Liver (tissue), 9 donors: ENCODE data around the gene GDF2. TPM values are rescaled to one million over a fixed set of nuclear protein-coding genes. Genes with fewer than 3 reads are reported as not detected.

Experiments used
- DNase-seq: peaks from one replicate; pipeline ENCODE4 v3.0.0-alpha.2; 2017; ENCODE audit warnings: low spot score
- H3K27ac ChIP-seq, 2 donors: one replicate each; pipeline ENCODE4 v1.7.0; 2013; ENCODE audit warnings: inconsistent platforms in 2 of 2, low read length in 2 of 2, control low read depth in 1 of 2, low read depth in 1 of 2, mild to moderate bottlenecking in 1 of 2
- H3K27me3 ChIP-seq, 4 donors: one replicate each; pipeline versions ENCODE4 v1.6.1 to v1.7.0; 2013; ENCODE audit warnings: low read length in 3 of 4, inconsistent platforms in 1 of 4, mild to moderate bottlenecking in 1 of 4, moderate library complexity in 1 of 4; ENCODE audit not compliant: control insufficient read depth in 4 of 4, insufficient read depth in 4 of 4
- H3K36me3 ChIP-seq, 4 donors: one replicate each; pipeline versions ENCODE4 v1.6.1 to v1.7.0; 2013; ENCODE audit warnings: low read length in 3 of 4, mild to moderate bottlenecking in 3 of 4, low read depth in 1 of 4, moderate library complexity in 1 of 4; ENCODE audit not compliant: control insufficient read depth in 4 of 4, insufficient read depth in 3 of 4
- H3K4me1 ChIP-seq, 4 donors: one replicate each; pipeline versions ENCODE4 v1.6.1 to v1.7.0; 2013; ENCODE audit warnings: low read length in 3 of 4, mild to moderate bottlenecking in 3 of 4, moderate library complexity in 1 of 4; ENCODE audit not compliant: control insufficient read depth in 4 of 4, insufficient read depth in 4 of 4
- H3K4me3 ChIP-seq, 3 donors: one replicate each; pipeline versions ENCODE4 v1.6.1 to v1.7.0; 2013; ENCODE audit warnings: low read length in 3 of 3, control low read depth in 1 of 3, low read depth in 1 of 3, mild to moderate bottlenecking in 1 of 3
- H3K9ac ChIP-seq, 2 donors: one replicate each; pipeline ENCODE4 v1.7.0; 2013; ENCODE audit warnings: low read length in 2 of 2, mild to moderate bottlenecking in 2 of 2, moderate library complexity in 2 of 2, control low read depth in 1 of 2, low read depth in 1 of 2
- H3K9me3 ChIP-seq, 4 donors: one replicate each; pipeline versions ENCODE4 v1.6.1 to v1.7.0; 2013; ENCODE audit warnings: low read length in 3 of 4; ENCODE audit not compliant: control insufficient read depth in 4 of 4
- ATF3 ChIP-seq: IDR thresholded peaks from 2 replicates; pipeline ENCODE4 v1.6.1; 2016; ENCODE audit warnings: antibody characterized with exemption
- CTCF ChIP-seq: fragments of 150-350 bp; IDR thresholded peaks from 2 replicates; pipeline ENCODE4 v1.5.1; 2017; ENCODE audit warnings: improper control_type of control experiment, low read depth, low read length; ENCODE audit not compliant: missing input control
- EGR1 ChIP-seq, 2 donors: IDR thresholded peaks; 2 replicates each; pipeline ENCODE4 v1.6.1; 2016 to 2018; ENCODE audit warnings: antibody characterized with exemption in 2 of 2, low read depth in 2 of 2
- FOXA1 ChIP-seq: IDR thresholded peaks from 2 replicates; pipeline ENCODE4 v1.6.1; 2016; ENCODE audit warnings: antibody characterized with exemption
- FOXA2 ChIP-seq: IDR thresholded peaks from 2 replicates; pipeline ENCODE4 v1.6.1; 2016; ENCODE audit warnings: antibody characterized with exemption
- GABPA ChIP-seq, 2 donors: IDR thresholded peaks in 1 of 2; conservative IDR thresholded peaks in 1 of 2; 2 replicates each; pipeline ENCODE4 v1.6.1; 2016; ENCODE audit warnings: antibody characterized with exemption in 2 of 2, mild to moderate bottlenecking in 1 of 2, moderate library complexity in 1 of 2
- HNF4A ChIP-seq, 2 donors: conservative IDR thresholded peaks; 2 replicates each; pipeline ENCODE4 v1.6.1; 2016; ENCODE audit warnings: antibody characterized with exemption in 2 of 2, mild to moderate bottlenecking in 2 of 2
- HNF4G ChIP-seq: IDR thresholded peaks from 2 replicates; pipeline ENCODE4 v1.6.1; 2016; ENCODE audit warnings: antibody characterized with exemption
- JUND ChIP-seq, 2 donors: IDR thresholded peaks; 2 replicates each; pipeline ENCODE4 v1.6.1; 2016; ENCODE audit warnings: antibody characterized with exemption in 2 of 2
- NR2F2 ChIP-seq: IDR thresholded peaks from 2 replicates; pipeline ENCODE4 v1.6.1; 2016; ENCODE audit warnings: antibody characterized with exemption
- RAD21 ChIP-seq, 2 donors: IDR thresholded peaks; 2 replicates each; pipeline ENCODE4 v1.6.1; 2016; ENCODE audit warnings: antibody characterized with exemption in 2 of 2, mild to moderate bottlenecking in 2 of 2
- REST ChIP-seq: IDR thresholded peaks from 2 replicates; pipeline ENCODE4 v1.6.1; 2016; ENCODE audit warnings: antibody characterized with exemption, mild to moderate bottlenecking
- RXRA ChIP-seq, 2 donors: IDR thresholded peaks; 2 replicates each; pipeline ENCODE4 v1.6.1; 2017 to 2018; ENCODE audit warnings: antibody characterized with exemption in 2 of 2, mild to moderate bottlenecking in 1 of 2
- SP1 ChIP-seq: IDR thresholded peaks from 2 replicates; pipeline ENCODE4 v1.6.1; 2018; ENCODE audit warnings: antibody characterized with exemption, mild to moderate bottlenecking
- TAF1 ChIP-seq: conservative IDR thresholded peaks from 2 replicates; pipeline ENCODE4 v1.6.1; 2016; ENCODE audit warnings: antibody characterized with exemption, mild to moderate bottlenecking
- YY1 ChIP-seq: IDR thresholded peaks from 2 replicates; pipeline ENCODE4 v1.6.1; 2016; ENCODE audit warnings: antibody characterized with exemption, mild to moderate bottlenecking
- WGBS: extraction: QIAGEN DNeasy Blood & Tissue Kit; methylation state at CpG from one replicate; pipeline ENCODE4 v1.1.7; 2013; 5-methylcytosine and 5-hydroxymethylcytosine counted together
- polyA plus RNA-seq, 2 donors: library from polyadenylated mRNA; stranded (reverse) in 1 of 2; unstranded in 1 of 2; fragments of 200-250 nt in 1 of 2; fragments of >200 nt in 1 of 2; fragmentation: Nextera tagmentation in 1 of 2; extraction: Ambion mirVana in 1 of 2; gene quantifications; one replicate each; pipeline versions ENCODE4 v1.2.1 to v1.2.3, GENCODE V29; 2013 to 2015
- total RNA-seq, 2 donors: library from RNA; depleted of rRNA; stranded (reverse); fragments of >200 nt; gene quantifications; one replicate each; pipeline ENCODE4 v1.2.3, GENCODE V29; 2014
- TF ChIP-seq, protein P1 (sequence below): IDR thresholded peaks from 2 replicates; pipeline ENCODE4 v1.6.1; 2016; ENCODE audit warnings: antibody characterized with exemption
- donor health status: healthy.
- donor health status: healthy.
- donor health status: healthy.
- donor health status: healthy.
- donor health status: healthy.

GDF2 gene
- total and polyA plus RNA-seq, 4 donors = 5.6 to 26.9 (median 14.5) TPM

DNA sequence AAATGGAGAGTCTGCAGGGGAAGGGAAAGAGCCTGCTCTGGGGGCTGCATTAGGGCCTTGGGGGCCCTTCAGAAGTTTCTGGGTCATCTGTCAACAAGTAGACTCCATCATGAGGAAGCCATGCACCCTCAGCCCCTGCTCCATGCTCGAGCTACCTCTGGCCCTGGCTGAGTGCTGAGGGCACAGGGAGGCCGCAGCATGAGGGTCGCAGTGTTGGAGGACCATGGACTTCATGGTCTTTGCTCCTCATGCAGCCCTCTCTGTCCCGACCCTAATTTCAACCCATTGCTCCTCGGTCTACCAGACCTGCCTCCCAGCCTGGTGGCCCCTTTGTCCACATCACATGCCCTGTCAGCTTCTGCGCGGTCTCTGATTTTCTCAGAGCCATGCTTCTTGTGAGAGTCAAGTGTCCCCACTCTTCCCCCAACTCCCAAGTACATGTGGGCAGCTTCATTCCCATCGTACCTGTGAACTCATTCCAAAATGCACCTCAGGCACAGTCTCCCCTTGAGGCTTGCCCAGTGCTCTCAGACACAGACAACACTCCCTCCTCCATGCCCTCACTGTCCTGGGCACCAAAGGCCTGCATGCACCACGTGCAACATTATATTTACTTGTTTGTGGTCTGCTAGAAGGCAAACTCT, 47.1 kb downstream of the GDF2 start:
- H3K9me3 ChIP-seq = no peaks in the 10 kb centered on the region
- no peaks in the 10 kb centered on the region for H3K4me1 ChIP-seq
- H3K27me3 ChIP-seq = no peaks in the 10 kb centered on the region
- no peak overlapping the region for H3K27ac ChIP-seq
- H3K9ac ChIP-seq = no peak overlapping the region
- DNase-seq = no peak
- H3K4me3 ChIP-seq = no peak overlapping the region
- 75% methylated on average over 9 of the region's 9 CpGs for WGBS
- TF ChIP-seq SP1 = no peak
- no peaks in the 10 kb centered on the region for H3K36me3 ChIP-seq

DNA sequence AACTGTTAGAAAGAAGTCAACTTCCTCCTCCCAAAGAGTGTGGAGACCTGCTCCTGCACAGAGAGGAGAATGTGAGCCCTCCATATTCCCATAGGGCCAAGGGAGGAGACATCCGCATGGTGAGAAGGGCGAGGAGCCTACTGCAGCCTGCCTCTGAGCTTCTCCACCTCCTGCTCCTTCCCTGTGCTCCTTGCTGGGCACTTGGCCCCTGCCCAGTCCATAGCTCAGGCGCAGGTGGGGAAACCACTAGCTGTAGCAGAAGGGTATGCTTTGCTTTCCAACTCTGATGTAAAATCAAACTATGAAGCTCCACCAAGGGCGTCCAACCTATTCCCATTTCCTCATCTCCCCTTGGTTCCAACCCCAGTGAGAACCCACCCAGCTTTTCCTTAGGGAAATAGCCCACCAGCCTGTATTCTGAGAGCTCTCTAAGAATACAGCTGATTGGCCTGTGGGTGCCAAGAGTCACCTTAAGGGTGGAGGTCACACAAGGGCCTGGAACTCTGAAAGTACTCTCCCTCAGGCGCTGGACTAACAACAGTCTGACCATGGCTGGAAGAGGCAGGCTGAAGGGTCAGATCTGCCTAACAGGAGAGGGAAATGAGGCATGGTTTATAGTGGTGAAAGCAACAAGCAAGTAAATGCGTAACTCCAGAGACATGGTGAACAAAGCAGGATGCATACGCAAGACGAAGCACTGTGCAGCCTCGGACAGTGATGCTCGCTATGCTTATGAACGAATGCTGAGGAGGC, 47.9 kb downstream of the GDF2 start:
- no peak for DNase-seq
- no peak overlapping the region for H3K9ac ChIP-seq
- TF ChIP-seq HNF4G (no peak), TAF1 (no peak), RXRA (IDR thresholded peaks at IDR 0.05) (no peak), JUND (IDR thresholded peaks at IDR 0.05) (no peak), GABPA (IDR thresholded peaks at IDR 0.05 in 1 of 2, conservative IDR thresholded peaks at IDR 0.05 in 1 of 2) (no peak), CTCF (no peak), SP1 (no peak), REST (no peak), HNF4A (conservative IDR thresholded peaks at IDR 0.05) (no peak), EGR1 (IDR thresholded peaks at IDR 0.05; ENCODE audit: low read depth in 2 of 2) (no peak), YY1 (no peak), FOXA2 (no peak), NR2F2 (no peak), RAD21 (IDR thresholded peaks at IDR 0.05) (no peak), FOXA1 (no peak), ATF3 (no peak)
- TF ChIP-seq, protein P1, sequence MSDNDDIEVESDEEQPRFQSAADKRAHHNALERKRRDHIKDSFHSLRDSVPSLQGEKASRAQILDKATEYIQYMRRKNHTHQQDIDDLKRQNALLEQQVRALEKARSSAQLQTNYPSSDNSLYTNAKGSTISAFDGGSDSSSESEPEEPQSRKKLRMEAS = no peak
- no peaks in the 10 kb centered on the region for H3K36me3 ChIP-seq
- 95% methylated on average over 11 of the region's 11 CpGs for WGBS
- no peaks in the 10 kb centered on the region for H3K4me1 ChIP-seq
- no peaks in the 10 kb centered on the region for H3K9me3 ChIP-seq
- H3K27me3 ChIP-seq = peaks cover 0 to 3% (median 0%) of the 10 kb centered on the region in 4 donors
- no peak overlapping the region for H3K4me3 ChIP-seq
- no peak overlapping the region for H3K27ac ChIP-seq
